ENCODE results near the gene PAQR8. TPM values are rescaled to one million over a fixed set of nuclear protein-coding genes. Genes with fewer than 3 reads are reported as not detected.
"Not testable (repeated sequence)": the region's sequence is repeated elsewhere in the genome, so short reads cannot be mapped to it uniquely, and the experiment has no call there.

Gene PAQR8
- total RNA-seq, 1 donor from 2014 or later = 5.8 TPM

DNA sequence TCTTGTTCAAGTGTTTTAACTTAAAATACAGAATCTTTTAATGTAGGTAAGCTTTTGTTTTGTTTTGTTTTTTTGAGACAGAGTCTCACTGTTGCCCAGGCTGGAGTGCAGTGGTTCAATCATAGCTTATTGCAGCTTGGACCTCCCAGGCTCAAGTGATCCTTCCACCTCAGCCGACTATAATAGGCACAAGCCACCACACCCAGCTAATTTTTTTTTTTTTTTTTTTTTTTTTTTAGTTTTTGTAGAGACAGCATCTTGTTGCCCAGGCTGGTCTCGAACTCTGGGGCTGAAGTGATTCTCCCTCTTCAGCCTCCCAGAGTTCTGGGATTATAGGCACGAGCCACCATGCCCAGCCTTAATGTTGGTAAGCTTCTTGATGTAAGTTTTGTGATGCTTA, 61.5 kb downstream of the PAQR8 start:
- intact Hi-C loops (cut with DNase I) = no loop called here

GRCh38 chr6:52423971-52424381, 62.0 kb downstream of the PAQR8 start:
- no peaks in the 10 kb centered on the region for H3K27me3 ChIP-seq
- TF ChIP-seq CTCF (IDR thresholded peaks at IDR 0.05) = no peak
- no peak overlapping the region for H3K27ac ChIP-seq
- no peaks in the 10 kb centered on the region for H3K9me3 ChIP-seq
- peaks cover 4% of the 10 kb centered on the region for H3K4me1 ChIP-seq
- no peaks in the 10 kb centered on the region for H3K36me3 ChIP-seq
- intact Hi-C loops (cut with DNase I) = no loop called here
- no peak for ATAC-seq
- H3K4me3 ChIP-seq = no peak overlapping the region
- no peak for DNase-seq

More for the DNA sequence above, 61.5 kb downstream of the PAQR8 start:
- Histone ChIP-seq H3K9me3 (no peaks in the 10 kb centered on the region), H3K27me3 (no peaks in the 10 kb centered on the region), H3K27ac (no peak overlapping the region), H3K4me3 (no peak overlapping the region), H3K4me1 (peaks cover 4% of the 10 kb centered on the region), H3K36me3 (no peaks in the 10 kb centered on the region)
- ATAC-seq (no peak), DNase-seq (no peak)
- no peak for TF ChIP-seq CTCF (IDR thresholded peaks at IDR 0.05)

DNA sequence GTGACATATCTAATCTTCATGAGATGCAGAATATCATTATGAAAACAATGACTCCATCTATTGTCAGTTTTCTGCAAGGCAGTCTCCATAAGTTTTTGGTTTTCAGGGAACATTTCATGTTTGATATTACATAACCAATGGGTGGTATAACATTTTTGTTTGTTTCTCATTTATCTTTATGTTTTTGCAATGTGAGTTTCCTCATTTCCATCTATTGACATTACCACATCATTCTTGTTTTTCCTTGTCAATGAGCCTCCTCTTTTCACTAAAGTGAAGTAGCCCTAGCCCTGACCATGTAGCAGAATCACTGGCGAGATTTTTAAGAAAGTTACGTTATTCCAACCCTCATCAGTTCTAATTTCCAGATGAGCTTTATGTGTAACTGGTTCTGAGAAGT, 62.6 kb downstream of the PAQR8 start:
- TF ChIP-seq CTCF (IDR thresholded peaks at IDR 0.05) = no peak
- H3K4me3 ChIP-seq = no peak overlapping the region
- no peaks in the 10 kb centered on the region for H3K36me3 ChIP-seq
- no peak overlapping the region for H3K27ac ChIP-seq
- no peaks in the 10 kb centered on the region for H3K27me3 ChIP-seq
- intact Hi-C loops (cut with DNase I) = no loop called here
- H3K4me1 ChIP-seq = no peaks in the 10 kb centered on the region
- no peaks in the 10 kb centered on the region for H3K9me3 ChIP-seq
- no peak for ATAC-seq
- no peak for DNase-seq

DNA sequence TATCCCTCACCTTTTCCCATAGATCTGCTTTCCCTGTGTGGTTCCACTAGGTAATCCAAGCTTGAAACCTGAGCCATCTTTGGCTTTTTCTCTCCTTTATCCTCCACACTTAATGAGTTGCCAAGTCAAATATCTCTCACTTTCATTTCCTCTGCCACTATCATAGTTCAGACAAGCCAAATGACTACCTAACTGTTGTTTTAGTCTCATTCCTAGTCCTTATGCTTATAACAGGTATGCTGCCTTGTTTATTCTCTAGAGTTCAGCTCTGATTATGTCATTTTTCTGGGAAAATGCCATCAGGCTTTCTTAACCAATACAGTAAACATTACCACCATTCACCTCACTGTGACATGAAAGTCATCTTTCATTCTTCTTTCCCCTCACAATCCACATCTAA, 64.7 kb downstream of the PAQR8 start:
- H3K27ac ChIP-seq = no peak overlapping the region
- H3K36me3 ChIP-seq = no peaks in the 10 kb centered on the region
- no peak for TF ChIP-seq CTCF (IDR thresholded peaks at IDR 0.05)
- no peaks in the 10 kb centered on the region for H3K4me1 ChIP-seq
- no peak for ATAC-seq
- H3K9me3 ChIP-seq = no peaks in the 10 kb centered on the region
- intact Hi-C loops (cut with DNase I) = no loop called here
- H3K4me3 ChIP-seq = no peak overlapping the region
- H3K27me3 ChIP-seq = no peaks in the 10 kb centered on the region
- no peak for DNase-seq

GRCh38 chr6:52433294-52433693, 71.3 kb downstream of the PAQR8 start:
- ATAC-seq; H3K36me3 ChIP-seq; intact Hi-C loops (cut with DNase I); H3K9me3 ChIP-seq; H3K27me3 ChIP-seq; H3K4me1 ChIP-seq; DNase-seq; H3K27ac ChIP-seq; H3K4me3 ChIP-seq: not testable (repeated sequence)

DNA sequence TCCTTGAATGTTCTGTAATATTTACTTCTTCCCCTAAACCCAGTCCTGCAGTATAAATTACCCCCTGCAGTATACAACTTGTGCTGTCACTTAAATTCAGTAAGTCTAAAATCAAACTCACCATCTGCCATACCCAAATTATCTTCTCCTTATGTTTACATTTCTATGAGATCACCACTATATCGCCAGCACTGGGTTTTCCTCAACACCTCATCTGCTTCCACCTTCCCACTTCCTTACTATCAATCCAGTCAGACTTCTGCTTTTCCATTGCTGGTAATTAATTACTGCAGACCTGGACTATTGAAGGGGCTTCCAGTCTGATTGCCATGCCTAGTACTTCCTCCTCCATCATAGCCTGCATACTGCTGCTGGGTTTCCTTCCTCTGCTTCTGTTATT, 73.4 kb downstream of the PAQR8 start:
- H3K9me3 ChIP-seq = no peaks in the 10 kb centered on the region
- no peak for DNase-seq
- H3K27me3 ChIP-seq = no peaks in the 10 kb centered on the region
- H3K4me1 ChIP-seq = no peaks in the 10 kb centered on the region
- ATAC-seq = no peak
- intact Hi-C loops (cut with DNase I) = no loop called here
- H3K36me3 ChIP-seq = peaks cover 10% of the 10 kb centered on the region
- no peak for TF ChIP-seq CTCF (IDR thresholded peaks at IDR 0.05)
- H3K27ac ChIP-seq = no peak overlapping the region
- H3K4me3 ChIP-seq = no peak overlapping the region

Measured in upper lobe of right lung (tissue), 1 donor.